ENCODE data around the gene ATP6V1G2.

- TF ChIP-seq CTCF (IDR thresholded peaks at IDR 0.05) (no peak), POLR2A (IDR thresholded peaks at IDR 0.05) (no peak)
These were observed 35.2 kb upstream of the ATP6V1G2 start for GRCh38 chr6:31581434-31582229.

Data from body of pancreas (tissue), 4 donors.